ENCODE results near the gene HADHA.
A peak's percentile ranks its signal among the peaks of the same experiment; 100 is the strongest.
"Not testable (repeated sequence)": the region's sequence is repeated elsewhere in the genome, so short reads cannot be mapped to it uniquely, and the experiment has no call there.

Gene HADHA

GRCh38 chr2:26244309-26245230, at the start of gene HADHA, which contains the start of gene HADHB:
Gene HADHA, minus strand, starts transcription at chr2:26244632. Its CDS starts 36 bp downstream, at chr2:26244596.
Gene HADHB, plus strand, starts transcription at chr2:26244939. Its CDS starts 9,316 bp downstream, at chr2:26254255.
- DNase-seq (ENCODE audit: low spot score), result peak; percentile 84

GRCh38 chr2:26292646-26293045, 48.2 kb upstream of the HADHA start:
- no peak for DNase-seq (ENCODE audit: low spot score)

GRCh38 chr2:26290001-26290400, 45.6 kb upstream of the HADHA start:
- DNase-seq (ENCODE audit: low spot score), result no peak

GRCh38 chr2:26285931-26286330, 41.5 kb upstream of the HADHA start:
- DNase-seq (ENCODE audit: low spot score), result no peak

GRCh38 chr2:26284132-26284531, 39.7 kb upstream of the HADHA start:
- DNase-seq (ENCODE audit: low spot score), result no peak

GRCh38 chr2:26283606-26284005, 39.2 kb upstream of the HADHA start:
- DNase-seq (ENCODE audit: low spot score), result no peak

- DNase-seq (ENCODE audit: low spot score), result no peak
Observed at GRCh38 chr2:26281226-26281625, 36.8 kb upstream of the HADHA start.

GRCh38 chr2:26279886-26280285, 35.5 kb upstream of the HADHA start:
- DNase-seq (ENCODE audit: low spot score), result no peak

GRCh38 chr2:26276484-26277227, 32.2 kb upstream of the HADHA start:
- no peak for DNase-seq (ENCODE audit: low spot score)

GRCh38 chr2:26274058-26274613, 29.7 kb upstream of the HADHA start:
- peak; percentile 10 for DNase-seq (ENCODE audit: low spot score)

GRCh38 chr2:26273501-26273900, 29.1 kb upstream of the HADHA start:
- no peak for DNase-seq (ENCODE audit: low spot score)

- DNase-seq (ENCODE audit: low spot score), result no peak
Observed at GRCh38 chr2:26270373-26270772, 25.9 kb upstream of the HADHA start.

- DNase-seq (ENCODE audit: low spot score), result no peak
Observed at GRCh38 chr2:26269571-26270158, 25.2 kb upstream of the HADHA start.

GRCh38 chr2:26268670-26269385, 24.4 kb upstream of the HADHA start:
- DNase-seq (ENCODE audit: low spot score), result not testable (repeated sequence)

GRCh38 chr2:26268213-26268612, 23.8 kb upstream of the HADHA start:
- no peak for DNase-seq (ENCODE audit: low spot score)

GRCh38 chr2:26258836-26259235, 14.4 kb upstream of the HADHA start:
- DNase-seq (ENCODE audit: low spot score), result not testable (repeated sequence)

GRCh38 chr2:26255759-26256384, 11.4 kb upstream of the HADHA start:
- no peak for DNase-seq (ENCODE audit: low spot score)

- no peak for DNase-seq (ENCODE audit: low spot score)
Observed at GRCh38 chr2:26251893-26252292, 7.5 kb upstream of the HADHA start.

- no peak for DNase-seq (ENCODE audit: low spot score)
Observed at GRCh38 chr2:26249625-26250024, 5.2 kb upstream of the HADHA start.

- DNase-seq (ENCODE audit: low spot score), result no peak
Observed at GRCh38 chr2:26246818-26247217, 2.4 kb upstream of the HADHA start.

- DNase-seq (ENCODE audit: low spot score), result no peak
Observed at GRCh38 chr2:26245810-26246209, 1.4 kb upstream of the HADHA start.

All from HuH-7 (cell line).